Activated effector memory CD4-positive, alpha-beta T cell treated with anti-CD3 and anti-CD28 coated beads, Interleukin-2, amount 50 U/mL, for 16 hours (primary cell): ENCODE measurements around the gene CBX2.
A peak's percentile ranks its signal among the peaks of the same experiment; 100 is the strongest.
"Not testable (repeated sequence)": the region's sequence is repeated elsewhere in the genome, so short reads cannot be mapped to it uniquely, and the experiment has no call there.

ENCODE experiments used
- DNase-seq: peaks from one replicate; pipeline ENCODE4 v3.0.0-alpha.2; 2020

CBX2 gene

GRCh38 chr17:79772726-79773125 is 5.2 kb upstream of the CBX2 start:
- not testable (repeated sequence) for DNase-seq

GRCh38 chr17:79774561-79774975 is 3.4 kb upstream of the CBX2 start:
- DNase-seq: no peak

GRCh38 chr17:79775632-79776031 is 2.3 kb upstream of the CBX2 start:
- no peak for DNase-seq

DNA sequence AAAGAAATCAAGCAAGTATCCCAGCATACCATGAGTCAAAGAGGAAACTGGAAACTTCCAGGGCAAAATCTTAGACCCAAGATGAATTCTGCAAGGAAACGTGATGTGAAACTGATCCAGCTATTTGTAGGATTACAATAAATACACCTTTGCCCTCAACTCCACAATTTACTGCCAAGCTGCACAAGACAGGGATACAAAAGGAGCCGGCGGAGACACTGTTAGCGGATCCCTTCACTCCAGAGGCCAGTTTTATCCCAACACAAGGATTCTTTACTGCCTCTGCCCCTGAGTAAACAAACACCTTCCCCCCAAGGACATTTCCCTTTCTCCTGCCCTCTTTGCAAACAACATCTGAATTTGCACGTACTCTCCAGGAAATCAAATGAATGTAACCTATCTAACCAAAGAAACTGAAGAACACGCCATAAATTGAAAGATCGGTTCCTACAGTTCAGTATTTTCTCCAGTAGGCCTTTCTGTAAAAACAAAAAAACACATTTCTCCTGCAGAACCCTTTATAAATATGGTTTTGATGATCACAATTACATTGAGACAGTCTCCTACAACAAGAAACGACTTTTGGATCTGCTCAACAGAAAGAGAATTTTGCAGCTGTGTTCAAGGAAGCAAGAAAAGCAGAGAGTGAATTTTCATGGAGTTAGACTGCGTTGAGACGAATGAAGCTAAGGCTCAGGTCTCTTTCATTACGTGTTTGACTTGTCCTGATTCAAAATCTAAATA is 1.4 kb upstream of the CBX2 start:
- DNase-seq: no peak

GRCh38 chr17:79777120-79777893 is 641 bp upstream of the CBX2 start:
- peak; percentile 74 for DNase-seq

GRCh38 chr17:79778504-79779083 is 646 bp downstream of the CBX2 start:
- DNase-seq: no peak

DNA sequence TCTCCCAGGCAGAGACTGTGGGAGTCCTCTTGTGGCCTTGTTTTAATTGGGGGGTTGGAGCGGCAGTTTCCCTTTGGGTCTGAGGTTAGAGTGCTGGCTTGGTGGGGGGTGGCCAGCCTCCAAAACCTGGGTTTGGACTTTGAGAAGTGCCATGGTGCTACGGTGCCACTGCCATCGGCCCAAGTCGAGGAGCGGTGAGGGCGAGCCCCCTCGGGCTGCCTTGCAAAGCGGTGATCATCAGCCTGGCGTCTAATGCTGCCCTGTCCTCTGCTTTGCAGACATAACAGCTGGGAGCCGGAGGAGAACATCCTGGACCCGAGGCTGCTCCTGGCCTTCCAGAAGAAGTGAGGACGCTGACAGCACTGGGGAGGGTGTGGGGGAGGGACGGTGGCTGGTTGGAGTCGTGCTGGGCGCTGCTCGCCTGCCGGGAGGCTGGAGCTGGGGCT is 1.2 kb downstream of the CBX2 start:
- no peak for DNase-seq

DNA sequence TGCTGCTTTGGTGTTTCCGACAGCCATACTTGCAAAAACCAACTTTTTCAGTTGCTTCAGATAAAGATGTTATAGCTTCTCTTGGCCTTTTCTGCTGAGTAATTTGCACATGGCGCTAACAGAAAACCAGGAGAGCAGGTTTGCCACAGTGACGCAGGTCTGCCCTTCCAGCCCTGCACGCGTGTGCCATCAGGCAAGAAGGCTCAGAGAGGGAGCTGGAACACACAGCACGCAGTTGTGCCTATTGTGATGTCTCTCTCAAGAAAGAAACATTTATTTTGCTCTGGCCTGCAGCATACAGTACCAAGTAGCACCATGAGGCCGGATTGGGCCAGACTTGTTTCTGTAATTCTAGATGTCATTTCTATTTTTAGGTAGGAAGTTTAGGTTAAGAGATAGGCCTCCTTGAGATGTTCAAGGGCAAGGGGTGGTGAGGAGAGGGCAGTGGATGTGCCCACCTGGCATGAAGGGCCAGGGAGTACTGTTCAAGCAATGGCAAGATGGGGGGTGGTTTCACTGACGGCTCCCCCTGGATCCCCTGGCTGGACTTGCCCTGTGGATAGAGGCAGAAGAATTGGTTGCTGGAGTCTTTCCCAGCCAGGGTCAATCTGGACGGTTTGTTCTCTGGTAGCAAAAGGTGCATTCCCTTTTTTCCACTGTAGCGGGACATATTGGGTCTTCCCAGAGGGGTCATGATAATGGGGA is 1.9 kb downstream of the CBX2 start:
- DNase-seq: no peak

- DNase-seq: no peak
These were observed 3.2 kb downstream of the CBX2 start for GRCh38 chr17:79781012-79781650.

GRCh38 chr17:79781736-79782575 is 4.0 kb downstream of the CBX2 start:
- no peak for DNase-seq

DNA sequence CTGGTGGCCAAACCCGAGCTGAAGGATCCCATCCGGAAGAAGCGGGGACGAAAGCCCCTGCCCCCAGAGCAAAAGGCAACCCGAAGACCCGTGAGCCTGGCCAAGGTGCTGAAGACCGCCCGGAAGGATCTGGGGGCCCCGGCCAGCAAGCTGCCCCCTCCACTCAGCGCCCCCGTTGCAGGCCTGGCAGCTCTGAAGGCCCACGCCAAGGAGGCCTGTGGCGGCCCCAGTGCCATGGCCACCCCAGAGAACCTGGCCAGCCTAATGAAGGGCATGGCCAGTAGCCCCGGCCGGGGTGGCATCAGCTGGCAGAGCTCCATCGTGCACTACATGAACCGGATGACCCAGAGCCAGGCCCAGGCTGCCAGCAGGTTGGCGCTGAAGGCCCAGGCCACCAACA is 5.9 kb downstream of the CBX2 start:
- DNase-seq: no peak

DNA sequence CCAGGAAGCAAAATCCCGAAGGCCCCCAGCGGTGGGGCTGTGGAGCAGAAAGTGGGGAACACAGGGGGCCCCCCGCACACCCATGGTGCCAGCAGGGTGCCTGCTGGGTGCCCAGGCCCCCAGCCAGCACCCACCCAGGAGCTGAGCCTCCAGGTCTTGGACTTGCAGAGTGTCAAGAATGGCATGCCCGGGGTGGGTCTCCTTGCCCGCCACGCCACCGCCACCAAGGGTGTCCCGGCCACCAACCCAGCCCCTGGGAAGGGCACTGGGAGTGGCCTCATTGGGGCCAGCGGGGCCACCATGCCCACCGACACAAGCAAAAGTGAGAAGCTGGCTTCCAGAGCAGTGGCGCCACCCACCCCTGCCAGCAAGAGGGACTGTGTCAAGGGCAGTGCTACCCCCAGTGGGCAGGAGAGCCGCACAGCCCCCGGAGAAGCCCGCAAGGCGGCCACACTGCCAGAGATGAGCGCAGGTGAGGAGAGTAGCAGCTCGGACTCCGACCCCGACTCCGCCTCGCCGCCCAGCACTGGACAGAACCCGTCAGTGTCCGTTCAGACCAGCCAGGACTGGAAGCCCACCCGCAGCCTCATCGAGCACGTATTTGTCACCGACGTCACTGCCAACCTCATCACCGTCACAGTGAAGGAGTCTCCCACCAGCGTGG is 6.5 kb downstream of the CBX2 start:
- DNase-seq: no peak

GRCh38 chr17:79785017-79785899 is 7.3 kb downstream of the CBX2 start:
- no peak for DNase-seq

DNA sequence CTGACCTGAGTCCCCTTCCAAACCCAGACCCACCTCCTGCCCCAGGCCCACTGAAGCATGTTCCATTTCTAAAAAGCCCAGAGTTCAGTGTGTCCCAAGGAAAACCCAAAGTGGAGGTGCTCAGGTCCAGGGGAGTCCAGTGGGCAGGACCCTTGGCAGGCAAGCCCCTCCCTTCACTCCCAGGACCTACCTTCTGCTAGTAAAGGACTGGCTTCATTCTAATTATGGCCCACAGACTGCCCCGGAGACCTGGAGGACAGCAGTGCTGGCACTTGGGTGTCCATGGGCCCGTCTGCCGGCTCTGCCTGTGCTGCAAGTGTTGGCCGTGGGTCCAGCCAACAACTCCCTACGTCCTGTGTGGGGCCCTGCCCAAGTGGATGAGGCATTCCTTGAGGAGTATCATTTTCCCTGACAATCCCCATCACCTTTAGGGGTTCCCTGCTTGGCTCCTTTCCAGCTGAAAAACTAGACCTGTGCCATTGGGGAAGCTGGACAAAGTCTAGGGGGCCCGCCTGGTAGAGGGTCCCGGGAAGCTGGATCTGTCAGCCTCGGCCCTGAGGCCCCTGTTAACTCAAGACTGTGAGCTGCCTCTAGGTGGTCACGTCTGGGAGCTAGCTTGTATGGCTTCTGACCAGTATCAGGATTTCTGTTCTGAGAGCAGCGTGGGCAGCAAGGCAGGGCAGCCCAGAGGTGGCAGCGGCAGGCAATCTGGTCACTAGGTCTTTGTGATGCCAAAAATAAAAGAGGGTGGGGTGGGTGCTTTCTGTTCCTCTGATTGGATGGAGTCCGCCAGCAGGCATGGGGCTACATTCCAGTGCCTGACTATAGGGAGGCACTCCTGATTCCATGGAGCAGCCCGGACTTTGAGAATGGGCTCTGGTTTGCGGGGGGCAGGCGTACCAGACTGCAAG is 8.2 kb downstream of the CBX2 start:
- DNase-seq: no peak

DNA sequence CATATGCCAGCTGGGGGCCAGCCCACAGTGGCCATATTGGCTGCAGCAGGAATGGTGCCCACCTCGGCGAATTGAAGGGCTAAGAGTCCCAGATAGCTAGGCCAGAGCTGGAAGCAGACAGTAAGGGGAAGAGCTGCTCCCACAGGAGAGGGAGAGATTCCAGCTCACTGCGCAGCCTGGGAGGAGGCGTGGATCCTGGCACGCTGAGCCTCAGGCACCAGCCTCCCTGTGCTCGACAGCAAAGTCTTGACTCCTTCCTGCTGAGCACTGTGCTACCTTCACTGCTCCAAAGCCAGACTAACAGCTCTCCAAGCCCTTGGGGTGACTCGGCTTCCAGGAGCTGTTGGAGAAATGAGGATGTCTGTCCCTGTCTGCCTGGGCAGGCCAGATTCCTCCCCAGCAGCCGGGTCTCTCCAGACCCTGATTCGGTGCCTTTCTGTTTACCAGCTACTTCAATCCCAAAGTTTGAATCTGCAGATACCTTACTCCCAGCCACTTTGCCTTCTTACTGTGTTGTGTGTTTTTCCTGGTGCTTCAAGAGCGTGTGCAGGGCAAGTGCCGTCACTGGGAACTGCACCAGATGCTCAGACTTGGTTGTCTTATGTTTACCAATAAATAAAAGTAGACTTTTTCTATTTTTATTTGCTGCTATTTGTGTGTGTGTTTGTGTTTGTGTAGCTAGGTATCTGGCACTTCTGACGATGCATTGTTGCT is 9.1 kb downstream of the CBX2 start:
- no peak for DNase-seq

DNA sequence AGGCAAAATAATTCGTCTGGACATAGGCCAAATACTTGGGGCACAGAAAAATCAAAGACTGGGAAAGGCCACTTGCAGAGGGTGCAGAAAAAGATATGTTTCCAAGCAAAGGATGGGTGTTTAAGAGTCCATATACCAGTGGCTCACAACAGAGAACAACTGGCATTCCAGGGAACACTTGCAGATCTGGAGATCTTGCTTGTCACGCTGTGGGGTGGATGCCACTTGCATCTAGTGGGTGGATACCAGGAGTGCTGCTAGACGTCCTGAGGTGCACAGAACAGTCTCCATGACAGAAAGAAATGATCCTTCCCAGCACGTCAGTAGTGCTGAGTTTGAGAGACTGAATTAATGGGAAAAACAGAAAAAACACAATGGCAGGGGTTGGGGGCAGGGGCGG is 10.5 kb downstream of the CBX2 start:
- no peak for DNase-seq

DNA sequence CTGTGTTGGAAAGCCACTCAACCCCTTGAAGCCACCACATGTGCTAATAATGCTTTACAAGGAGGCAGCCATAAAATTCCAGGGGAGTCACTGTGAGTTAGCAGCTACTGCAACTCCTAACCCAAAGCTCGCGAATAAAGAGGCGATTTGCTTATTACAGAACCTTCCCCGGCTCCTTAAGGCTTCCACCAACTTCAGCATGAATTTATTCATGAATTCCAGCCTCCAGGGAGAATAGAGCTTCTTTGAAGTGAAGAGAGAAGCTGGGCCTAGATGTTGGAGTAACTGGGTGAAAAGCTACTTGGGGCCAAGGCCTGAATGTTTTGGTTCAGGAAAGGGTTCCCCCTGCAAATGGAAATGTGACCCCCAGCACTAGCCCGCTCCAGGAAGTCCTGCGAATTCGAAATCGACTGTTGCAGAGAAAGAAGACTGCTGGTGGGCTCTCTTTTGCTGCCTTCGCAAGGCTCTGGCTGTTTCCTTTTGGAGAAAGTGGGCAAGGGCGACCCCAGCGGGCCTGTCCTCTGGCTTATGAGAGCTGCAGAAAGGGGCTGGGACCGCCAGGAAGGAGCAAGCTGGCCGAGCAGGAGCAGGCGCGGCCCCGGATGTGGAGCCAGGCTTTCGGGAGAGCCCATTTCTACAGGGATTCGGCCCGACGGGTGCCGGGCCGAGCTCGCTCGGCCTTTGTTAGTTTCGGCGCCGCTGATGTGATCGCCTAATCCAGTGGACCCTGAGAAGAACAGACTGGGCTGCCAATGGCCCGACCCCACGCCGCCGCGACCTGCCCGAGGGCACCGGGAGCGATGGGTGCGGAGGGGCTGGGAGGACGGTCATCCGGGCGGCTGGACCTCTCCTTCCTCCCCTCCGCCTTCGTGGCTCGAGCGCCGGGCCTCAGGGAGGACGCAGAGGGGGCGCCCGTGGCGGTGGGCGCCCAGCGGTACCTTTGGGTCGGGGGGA is 11.3 kb downstream of the CBX2 start:
- no peak for DNase-seq
